Measurements from ENCODE around the gene ACTR3.

The ACTR3 gene

DNA sequence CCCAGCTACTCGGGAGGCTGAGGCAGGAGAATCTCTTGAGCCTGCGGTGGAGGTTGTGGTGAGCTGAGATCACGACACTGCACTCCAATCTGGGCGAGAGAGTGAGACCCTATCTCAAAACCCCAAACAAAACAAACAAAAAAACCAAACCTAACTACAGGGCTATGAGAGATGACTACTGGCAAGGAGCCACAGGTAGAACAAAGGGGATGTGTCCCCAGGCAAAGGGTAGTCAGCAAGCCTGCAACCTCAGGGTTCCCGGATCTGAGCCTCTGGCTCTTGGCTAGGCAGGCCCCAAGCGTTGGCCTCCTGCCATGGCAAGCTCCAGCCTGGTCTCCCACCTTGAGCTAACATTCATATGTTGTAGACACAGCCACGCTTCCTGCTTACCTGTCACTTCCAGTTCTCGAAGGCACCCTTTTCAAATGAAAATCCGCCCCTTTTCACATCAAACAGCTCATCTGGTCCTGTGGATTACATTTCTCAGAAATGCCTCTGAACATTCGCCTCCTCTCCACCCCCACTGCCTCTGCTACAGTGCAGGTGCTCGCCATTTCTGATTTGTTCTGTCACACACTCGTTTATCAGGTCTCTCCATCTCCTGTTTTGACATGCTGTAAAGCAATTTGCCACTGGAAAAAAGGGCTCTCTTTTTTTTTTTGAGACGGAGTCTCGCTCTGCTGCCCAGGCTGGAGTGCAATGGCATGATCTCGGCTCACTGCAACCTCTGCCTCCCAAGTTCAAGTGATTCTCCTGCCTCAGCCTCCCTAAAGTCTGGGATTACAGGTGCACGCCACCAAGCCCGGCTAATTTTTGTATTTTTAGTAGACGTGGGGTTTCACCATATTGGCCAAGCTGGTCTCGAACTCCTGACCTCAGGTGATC is 13.1 kb upstream of the ACTR3 start:
- peak; percentile 63 for DNase-seq

DNA sequence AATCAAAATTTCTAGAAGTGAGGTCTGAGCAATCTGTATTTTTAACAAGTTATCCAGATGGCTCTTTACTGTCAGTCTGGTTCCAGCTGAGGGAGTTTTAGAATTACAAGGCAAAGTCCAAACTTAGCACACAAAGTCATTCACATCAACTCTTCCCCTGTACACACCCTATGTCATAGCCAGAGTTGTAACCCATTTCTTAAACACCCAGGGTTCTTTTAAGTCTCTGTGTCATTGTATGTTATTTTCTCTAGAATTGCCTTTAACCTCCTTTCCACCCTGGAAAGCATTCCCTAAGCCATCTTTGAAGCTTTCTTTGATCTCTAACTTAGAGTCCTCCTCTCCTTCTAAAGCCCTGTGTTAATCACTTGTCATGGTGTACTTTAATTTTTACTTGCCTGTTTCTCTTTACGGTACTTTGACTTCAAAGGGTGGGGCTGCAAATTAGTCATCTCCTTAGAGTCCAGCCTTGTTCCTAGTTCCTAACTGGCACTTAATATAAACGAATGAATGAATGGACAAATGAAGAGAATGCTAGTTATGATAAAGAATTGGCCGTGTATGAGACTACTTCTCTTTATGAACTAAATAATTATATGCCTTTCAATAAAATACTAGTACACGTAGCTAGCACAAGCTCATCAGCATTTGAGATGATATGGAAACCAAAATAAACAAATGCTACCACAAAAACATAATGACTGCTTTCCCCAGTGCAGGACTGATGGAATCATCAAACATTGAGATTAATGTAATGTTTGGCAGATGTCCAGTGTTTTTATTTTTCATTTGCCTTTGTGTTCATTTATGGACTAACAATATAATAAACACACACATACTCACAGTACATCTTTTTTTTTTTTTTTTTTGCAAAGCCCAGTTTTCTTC is 11.9 kb upstream of the ACTR3 start:
- no peak for DNase-seq

DNA sequence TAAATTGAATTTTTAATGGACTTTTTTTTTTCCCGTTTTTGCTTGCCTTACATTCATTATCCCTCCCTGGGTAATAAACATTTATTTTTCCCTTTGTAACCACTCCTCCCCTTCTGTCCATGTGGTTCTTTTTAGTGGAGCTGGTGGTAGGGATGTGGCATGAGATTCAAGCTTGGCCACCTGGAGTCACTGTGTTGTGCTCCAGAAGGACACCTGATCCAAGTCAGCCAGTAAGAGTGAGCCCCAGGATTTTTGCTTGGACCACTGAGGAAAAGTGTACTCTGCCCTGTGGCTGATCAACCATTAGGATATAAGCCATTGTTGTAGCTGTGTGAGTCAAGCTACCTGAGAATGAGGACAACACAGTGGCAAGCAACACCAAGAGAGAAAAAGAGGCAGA is 11.1 kb upstream of the ACTR3 start:
- DNase-seq, result no peak

DNA sequence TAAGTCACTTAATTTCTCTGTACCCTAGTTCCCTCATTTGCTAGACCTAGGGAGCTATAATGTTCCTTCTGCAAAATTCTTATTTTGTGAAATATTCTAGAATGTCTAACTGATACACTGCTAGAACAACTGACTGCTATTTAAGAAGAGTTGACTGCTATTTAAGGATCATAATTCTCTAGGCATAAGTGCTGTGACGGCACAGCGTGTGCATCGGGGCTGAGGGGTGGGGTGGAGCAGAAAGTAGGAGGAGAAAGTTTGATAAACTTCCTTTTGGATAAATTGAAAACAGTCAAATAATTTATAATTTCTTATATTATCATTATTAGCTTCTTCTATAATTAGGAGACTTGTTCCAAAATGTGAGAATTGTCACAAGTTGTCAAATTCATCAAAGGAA is 10.4 kb upstream of the ACTR3 start:
- DNase-seq, result no peak

DNA sequence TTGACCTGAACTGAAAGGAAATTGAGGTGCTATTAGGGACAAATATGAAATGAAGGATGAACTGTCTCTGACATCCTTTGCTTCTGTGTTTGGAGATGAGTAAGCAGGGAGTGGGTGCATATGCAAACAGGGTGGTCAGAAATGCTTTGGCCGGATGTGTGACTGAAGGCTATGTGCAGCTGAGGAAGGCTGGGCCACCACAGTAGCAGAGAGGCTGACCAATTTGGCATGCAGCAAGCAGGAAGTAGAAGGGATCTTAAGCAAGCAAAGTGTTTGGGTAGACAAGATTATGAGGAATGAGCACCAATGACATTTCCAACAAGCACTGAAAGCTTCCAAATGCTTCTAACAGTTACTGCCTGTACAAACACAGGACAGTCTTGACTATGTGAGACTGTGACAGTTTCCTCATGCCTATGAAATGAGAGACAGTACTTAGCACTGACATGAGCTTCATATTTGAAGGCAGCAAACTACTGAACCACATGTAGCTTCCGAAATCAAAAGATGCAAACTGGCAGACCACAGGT is 3.3 kb upstream of the ACTR3 start:
- DNase-seq, result no peak

DNA sequence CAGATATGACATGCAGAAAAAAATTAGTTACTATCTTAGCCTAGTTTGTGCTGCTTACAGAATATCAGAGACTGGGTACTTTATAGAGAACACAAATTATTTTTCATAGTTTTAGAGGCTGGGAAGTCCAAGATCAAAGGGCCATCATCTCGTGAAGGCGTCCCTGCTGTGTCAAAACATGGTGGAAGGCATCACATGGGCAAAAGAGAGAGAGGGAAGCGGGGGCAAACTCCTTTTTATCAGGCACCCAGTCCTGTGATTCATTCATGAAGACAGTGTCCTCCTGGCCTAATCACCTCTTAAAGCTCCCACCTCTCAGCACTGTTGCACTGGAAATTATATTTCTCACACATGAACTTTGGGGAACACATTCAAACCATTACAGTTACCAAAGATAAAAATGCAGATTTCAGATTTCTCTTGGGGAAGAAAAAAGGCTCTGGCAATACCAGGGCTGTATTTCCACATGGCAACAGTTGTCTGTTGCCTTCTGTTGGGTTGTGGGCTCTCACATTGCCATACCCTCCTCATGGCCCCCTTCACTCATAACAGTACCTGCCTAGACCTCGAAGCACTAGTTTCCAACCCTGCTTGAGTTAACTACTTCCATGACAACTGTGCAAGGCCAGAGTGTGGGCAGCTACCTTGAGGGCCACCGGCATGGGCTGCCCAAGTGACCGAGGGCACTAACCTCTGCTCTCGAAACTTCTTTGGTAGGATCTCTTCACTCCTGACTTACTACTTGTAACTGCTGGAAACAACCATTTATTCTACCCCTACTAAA is 2.7 kb upstream of the ACTR3 start:
- DNase-seq, result no peak

DNA sequence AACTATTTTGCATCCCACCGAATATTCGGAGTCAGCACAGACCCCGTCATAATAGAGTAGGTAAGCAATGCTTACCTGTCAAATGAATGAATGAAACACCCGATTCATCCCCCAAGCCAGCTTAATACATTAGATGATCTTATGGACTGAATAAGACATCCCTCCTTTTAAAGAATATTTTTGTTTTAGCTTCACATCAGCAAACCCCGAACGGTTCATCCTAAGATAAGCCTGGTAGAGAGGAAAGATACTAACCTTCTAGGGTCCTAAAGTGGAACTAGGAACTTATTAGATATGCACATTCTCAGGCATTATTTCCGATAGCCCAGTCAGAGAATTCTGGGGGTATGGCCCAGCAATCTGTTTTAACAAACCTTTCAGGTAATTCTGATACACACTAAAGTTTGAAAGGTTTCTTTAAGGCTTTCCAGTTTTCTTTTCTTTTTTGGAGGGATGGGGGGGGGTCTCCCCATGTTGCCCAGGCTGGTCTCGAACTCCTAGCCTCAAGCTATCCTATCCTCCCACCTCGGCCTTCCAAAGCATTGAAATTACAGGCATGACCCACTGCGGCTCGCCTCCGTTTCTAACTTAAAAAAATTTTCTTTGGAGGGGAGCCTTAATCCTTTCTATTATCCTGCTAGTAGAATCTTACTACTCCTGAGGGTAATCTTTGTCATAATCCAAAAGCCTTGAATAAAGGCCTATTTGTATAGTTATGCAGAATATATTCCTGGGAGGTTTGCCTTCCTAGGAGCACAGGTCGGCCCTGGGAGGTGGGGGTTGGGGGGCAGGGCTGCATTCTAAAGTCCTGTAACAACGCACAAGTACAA is 1.0 kb upstream of the ACTR3 start:
- DNase-seq, result no peak

DNA sequence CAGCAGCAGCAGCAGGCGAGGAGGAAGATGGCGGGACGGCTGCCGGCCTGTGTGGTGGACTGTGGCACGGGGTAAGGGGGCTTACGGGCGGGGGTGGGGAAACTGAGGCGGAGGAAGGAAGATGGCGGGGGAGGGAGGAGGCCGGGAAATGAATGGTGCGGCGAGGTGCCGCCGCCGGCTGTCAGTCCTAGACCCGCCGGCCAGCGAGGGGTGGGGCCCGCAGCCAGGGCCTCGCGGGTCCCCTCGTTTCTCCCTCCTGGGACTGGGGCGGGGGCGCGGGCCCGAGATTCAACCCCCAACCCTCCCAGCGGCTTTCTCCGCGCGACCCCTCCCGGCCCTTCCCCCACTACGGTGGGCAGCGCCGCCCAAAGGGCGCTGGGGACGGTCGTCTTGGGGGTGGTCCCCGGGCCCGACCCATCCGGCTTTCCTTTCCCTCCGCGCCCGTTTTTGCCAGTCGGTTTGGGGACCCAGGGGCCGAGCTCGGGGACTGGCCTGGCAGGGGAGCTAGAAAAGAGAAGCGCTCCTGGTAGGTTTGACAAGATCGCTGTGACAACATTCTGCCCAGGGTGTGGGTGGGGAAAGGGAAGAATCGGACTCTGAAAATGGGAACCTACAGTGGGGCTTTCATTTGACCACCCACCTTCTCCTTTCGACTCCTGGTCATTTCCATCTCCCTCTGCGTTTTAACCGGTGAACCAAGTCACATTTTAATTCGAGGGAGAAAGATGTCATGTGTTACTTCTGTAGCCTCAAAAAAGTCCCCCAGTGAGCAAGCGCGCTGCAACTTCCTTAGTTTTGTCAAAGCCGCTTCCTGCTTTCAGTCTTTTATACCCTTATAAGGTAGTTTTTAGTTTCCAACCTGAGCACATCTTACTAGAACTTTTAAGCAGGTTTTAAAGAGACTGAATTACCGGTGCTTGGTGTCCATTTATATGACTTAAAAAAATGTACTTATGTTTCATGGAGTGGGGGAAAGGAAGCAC is 655 bp downstream of the ACTR3 start:
- DNase-seq, result no peak

DNA sequence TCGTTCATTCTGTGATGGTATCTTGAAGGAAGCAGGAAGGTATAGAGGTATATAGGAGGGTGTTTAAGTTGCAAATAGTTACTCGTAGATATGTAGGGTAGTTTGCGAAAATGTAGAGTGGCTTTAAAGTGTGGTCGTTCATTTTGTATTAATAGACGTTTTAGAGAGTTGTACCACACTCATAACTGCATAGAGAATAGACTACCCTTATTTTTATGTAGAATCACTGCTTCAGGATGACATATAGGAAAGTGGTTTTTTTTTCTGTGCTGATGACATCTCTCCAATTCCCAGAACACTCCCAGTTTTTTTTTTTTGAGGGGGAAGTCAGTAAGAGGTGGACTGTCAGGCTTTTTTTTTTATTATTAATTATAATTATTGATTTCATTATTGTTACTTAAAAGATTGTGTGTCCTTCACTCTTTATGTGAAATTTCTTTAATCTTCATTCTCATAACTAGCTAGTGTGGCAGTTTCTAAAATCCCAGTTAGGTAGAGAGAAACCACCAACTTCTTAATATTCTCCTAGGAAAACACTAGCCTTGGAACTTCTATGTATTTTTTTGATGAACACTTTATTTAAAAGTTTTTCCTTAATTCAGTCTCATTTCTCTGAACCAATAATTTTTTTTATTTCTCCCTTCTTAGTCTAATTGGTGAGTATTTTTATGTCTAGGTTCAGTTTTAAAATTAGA is 1.5 kb downstream of the ACTR3 start:
- no peak for DNase-seq

DNA sequence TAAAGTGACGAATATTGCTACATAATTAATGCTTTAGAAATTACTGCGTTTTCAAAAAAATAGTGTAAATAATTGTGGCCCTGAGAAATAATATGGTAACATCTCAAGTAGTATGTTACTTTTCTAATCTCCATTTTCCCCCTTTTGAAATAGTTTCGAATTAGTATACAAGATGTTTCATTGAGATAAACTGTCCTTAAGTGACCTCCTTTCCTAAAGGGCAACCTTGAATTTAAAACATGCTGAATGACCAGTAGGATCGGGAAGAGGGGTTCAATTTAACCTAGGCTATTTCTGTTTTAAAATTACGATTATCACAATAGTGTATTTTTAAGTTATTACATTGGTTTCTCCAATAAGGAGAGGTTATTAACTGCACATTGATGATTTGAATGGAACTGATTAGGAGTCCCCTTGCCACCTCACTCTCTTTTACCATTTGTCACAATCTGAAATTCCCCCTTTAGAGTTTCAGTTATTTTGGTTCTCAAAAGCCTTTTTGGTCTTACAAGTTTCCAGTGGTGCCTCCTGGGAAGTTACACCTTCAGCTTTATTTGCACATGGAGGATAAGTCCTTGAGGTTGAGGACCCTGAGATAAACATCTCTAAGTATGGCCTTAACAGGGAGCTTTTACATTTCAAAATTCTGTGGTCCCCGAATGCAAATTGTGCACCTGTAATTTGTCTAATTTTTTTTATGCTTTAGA is 2.3 kb downstream of the ACTR3 start:
- no peak for DNase-seq

DNA sequence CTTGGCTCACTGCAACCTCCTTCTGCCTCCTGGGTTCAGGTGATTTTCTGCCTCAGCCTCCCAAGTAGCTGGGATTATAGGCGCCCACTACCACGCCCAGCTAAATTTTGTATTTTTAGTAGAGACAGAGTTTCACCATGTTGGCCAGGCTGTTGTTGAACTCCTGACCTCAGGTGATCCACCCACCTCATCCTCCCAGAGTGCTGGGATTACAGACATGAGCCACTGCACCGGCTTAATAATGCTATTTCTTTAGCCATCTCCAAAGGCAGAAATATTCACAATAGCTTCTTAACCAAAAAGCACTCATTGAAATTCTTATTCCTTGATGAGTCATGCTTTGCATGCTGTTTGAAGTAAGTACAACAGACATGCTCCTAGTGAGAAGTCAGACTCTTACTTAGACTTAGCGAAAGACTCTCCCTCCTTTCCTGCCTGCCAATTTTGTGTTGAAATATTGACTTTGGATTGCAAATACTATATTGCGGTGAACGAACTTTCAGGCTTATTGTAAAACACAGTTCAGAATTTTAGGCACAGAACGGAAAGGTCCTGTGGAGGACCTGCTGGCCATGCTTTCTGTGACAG is 4.4 kb downstream of the ACTR3 start:
- DNase-seq, result no peak

DNA sequence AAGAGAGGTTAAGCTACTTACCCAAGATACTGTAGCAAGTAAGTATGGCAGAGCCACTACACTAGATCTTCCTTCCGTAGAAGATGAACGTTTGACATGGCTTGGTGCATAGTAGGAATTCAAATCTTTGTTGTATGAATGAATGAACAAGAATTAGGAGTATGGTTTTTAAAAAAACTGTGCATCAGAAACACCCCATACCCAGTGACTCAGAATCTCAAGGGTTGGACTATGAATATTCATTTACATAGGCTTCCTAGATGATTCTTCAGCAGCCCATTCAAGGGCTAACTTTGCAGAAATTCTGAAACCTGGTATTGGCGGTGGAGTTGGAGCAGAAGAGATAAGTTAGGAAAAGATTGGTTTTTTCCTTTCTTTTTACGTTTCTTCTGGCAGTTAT is 5.4 kb downstream of the ACTR3 start:
- DNase-seq, result no peak

DNA sequence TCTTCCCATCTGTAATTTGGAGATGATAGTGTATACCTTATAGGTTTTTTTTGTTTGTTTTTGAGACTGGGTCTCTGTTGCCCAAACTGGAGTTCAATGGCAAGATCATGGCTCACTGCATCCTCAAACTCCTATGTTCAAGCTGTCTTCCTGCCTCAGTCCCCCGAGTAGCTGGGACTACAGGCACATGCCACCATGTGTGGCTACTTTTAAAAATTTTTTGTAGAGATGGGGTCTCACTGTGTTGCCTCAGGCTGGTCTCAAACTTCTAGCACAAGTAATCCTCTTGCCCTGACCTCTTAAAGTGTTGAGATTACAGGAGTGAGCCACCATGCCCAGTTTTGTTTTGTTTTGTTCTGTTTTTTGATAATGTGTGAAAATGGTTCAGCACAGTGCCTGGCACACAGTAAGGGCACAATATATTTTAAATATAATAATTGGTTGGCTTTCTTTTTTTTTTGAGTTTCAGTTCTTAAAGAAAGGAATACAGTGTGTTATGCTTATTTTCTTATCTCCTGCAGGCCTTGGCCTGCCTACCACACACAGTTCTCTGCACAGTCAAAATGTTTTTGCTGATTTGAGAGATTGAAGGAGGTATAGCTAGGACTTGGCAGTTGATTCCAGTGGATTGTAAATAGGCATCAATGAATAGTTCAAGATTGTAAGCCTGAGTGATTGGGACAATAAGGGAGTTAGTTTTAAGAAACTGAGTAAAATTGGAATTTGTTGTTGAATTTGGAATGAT is 6.1 kb downstream of the ACTR3 start:
- DNase-seq, result no peak

DNA sequence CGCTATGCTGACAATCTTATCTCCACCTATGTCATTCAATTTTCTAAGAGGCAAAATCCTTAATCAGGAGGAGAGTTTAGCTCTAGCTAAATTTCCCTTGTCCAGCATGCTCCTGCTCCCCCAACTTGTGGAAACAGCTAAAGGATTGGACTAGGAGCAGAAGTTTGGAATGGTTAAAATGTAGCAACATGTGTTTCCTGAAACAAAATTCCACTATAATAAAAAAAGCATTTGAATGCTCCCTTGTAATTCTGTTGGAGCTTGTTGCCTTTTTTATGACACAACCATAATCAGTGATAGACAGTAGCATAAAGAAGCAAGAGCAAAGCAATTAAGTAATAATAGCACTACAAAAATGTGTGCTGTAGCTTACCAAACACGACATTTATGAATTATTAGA is 6.9 kb downstream of the ACTR3 start:
- no peak for DNase-seq

DNA sequence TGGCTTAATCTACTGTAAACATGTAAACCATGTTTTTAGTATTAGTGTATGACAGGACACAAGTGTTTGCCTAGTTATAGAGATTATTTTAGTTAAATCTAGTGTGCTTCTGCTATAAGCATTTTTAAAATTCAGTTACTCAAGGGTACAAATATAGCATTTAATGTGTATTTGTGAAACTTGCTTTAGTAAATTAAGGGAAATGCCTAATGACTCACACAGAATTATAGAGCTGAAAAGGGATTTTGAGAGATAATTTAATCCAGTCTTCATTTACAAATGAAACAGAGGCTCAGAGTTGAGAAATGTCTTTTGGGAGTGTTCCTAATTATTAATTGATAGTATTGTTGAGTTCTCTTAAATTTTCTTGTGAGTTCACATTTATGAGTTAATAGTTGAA is 8.2 kb downstream of the ACTR3 start:
- no peak for DNase-seq

DNA sequence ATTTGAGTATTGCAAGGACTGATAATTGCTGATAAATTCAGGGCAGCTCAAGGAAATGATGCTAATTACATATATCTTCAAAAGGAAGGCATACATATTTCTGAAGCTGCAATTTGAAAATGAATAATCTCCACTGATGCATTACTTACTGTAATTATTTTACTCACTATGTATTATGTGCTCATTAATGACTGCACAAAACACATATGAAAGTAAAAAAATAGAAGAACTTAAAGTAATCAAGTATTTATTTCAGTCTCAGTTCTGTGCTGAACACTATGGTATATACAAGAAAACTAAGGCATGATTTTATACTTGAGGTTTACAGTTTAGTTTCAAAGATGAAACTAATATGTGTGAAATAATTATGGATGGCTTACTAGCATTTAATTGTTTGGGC is 9.3 kb downstream of the ACTR3 start:
- no peak for DNase-seq

DNA sequence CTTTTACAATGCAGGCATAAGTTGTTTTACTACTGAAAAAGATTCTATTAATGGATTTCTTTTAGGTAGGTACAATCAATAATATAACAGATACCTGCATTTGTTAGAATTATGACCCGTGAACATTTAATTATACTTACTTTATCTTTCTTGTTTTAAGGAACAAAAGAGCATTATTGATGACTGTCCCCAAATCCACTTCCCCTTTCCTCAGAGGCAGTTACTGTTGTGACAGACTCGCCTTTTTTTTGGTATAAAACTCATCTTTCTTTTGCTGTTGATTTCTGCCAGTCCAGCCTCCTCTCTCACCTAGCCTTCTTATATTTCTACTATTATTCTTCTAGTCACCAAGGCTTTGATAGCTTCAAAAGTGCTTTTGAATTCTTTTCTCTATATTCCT is 12.1 kb downstream of the ACTR3 start:
- DNase-seq, result no peak

DNA sequence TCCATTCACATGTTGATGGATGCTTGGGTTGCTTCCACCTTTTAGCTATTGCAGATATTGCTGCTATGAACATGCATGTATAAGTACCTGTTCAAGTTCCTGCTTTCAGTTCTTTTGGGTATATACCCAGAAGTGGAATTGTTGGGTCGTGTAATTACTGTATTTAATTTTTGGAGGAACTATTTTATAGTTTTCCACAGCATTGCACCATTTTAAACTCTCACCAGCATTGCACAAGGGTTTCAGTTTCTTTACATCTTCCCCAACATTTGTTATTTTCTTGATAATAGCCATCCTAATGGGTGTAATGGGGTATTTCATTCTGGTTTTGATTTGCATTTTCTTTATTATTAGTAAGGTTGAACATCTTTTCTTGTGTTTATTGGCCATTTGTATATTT is 16.0 kb downstream of the ACTR3 start:
- DNase-seq, result no peak

Data from SHP77 treated with DMSO at 0.1 percent for 48 hours (cell line).